GM21717 (cell line): ENCODE results near the gene ELL.

Source experiments
- ATAC-seq: cut with Tn5 transposase; IDR thresholded peaks from one replicate; pipeline ENCODE4 v1.9.1; 2021; ENCODE audit warnings: mild to moderate bottlenecking, moderate library complexity; ENCODE audit not compliant: unreplicated experiment

The ELL gene

DNA sequence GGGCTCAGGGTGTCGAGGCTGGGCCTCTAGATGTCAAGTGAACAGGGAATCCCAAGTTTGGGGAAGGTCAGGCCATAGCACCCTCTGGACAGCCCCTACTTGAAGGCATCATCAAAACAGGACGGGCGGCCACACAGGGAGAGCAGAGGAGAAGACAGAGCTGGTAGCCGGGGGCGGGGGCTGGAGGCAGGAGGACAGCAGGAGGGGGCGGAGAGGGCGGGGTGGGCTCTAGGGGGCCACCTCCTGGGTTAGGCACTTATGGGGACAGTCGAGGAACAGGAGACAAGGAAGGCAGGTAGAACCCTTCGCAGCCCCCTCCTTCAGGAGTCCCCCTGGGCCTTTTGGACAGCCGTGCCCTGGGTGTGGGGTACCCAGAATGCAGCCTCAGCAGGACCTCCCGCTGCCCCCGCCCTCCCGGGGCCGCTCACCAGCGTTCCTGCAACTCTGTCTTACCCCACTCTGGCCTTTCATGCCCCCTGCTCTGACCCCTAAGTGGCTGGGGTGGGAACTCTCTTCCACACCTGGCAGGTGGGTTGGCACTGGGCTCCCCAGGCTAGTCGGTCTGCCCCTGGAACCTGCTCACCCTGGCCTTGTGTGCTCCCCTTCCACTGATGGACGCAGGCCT lies 96.9 kb downstream of the ELL start:
- ATAC-seq, result no peak

DNA sequence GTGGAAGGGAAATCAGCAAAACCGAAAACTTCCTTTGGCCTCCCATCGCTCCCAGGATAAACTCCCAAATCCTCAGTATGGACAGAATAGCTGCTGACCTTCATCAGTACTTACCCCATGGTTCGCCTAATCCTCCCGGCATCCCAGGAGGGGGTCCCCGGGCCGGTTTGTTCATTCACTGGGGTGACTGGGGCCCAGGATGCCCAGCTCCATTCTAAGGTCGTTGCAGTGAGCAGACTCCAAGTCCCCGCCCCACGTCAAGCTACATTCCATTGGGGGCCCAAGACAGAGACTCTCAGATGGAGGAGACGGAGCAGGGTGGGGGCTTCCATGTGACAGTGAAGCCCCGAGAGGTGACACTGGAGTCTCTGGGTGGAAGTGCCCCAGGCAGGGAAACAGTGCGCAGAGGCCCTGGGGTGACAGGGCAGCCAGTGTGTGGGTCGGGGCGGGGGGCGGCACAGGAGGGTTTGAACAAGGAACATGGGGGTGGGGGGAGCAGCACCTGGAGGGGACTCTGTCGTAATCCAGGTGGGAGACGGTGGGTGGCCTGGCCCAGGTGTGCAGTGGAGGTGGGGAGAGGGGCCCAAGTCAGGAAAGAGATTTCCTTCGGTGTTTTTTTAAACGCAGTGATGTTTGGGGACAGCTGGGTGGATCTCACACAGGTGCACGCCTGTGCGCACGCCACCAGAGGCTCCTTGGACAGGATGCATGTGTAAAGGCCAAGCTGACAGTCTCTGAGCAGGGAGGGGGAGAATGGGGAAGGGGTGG lies 97.6 kb downstream of the ELL start:
- ATAC-seq, result no peak

GRCh38 chr19:18423258-18424020 lies 98.4 kb downstream of the ELL start:
- no peak for ATAC-seq

DNA sequence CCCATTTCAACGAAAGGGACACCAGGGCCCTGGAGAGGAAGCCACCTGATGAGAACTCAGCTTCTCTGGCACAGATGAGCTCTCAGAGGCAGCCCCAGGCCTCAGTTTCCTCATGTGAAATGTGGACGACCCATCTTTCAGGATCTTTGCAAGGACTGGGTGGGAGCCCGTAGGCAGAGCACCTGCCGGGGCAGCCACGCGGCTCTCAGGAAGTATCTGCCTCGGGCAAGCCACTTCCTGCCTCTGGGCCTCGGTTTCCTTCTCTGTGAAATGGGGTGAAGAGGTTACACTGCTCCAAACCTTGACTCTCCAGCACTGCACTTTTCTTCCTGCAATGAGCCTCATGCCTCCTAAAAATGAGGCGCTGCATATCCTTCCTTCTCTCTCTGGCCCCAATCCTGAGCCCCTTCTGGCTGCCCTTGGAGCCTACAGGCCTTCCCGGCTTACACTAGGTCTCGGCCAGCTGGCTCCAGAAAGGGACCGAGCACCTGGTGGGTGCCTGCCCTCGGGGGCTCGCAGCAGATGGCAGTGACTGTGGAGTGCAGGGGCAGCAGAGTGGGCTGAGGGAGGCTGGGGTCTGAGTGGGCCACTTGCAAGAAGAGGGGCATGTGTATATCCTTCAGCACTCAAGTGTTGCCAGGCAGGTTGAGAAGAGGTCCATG lies 99.2 kb downstream of the ELL start:
- ATAC-seq, result no peak

DNA sequence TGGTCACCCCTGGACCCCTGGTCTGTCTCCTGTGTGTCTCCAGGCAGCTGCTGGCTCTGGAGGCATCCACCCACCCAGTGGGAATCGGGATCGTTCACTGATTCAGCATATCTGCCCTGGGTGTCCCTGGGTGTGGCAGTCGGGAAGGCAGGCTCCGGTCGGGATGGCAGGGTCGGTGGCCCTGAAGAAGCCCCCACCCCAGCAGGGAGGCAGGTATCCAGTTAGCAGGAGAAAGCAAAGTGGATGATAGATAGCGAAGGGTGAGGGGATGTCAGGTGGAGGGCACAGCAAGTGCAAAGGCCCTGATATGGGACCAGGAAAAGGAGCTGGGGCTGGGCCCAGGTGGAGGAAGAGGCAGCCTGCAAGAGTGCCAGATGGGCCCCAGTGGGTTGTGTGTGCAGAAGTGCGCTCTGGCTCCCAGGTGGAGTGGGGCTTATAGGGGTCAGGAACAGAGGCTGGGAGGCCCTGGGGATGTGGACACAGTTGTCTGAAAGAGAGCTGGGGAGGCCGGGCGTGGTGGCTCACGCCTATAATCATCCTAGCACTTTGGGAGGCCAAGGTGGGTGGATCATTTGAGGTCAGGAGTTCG lies 100.4 kb downstream of the ELL start:
- no peak for ATAC-seq

GRCh38 chr19:18420930-18421329 lies 100.9 kb downstream of the ELL start:
- ATAC-seq, result no peak

DNA sequence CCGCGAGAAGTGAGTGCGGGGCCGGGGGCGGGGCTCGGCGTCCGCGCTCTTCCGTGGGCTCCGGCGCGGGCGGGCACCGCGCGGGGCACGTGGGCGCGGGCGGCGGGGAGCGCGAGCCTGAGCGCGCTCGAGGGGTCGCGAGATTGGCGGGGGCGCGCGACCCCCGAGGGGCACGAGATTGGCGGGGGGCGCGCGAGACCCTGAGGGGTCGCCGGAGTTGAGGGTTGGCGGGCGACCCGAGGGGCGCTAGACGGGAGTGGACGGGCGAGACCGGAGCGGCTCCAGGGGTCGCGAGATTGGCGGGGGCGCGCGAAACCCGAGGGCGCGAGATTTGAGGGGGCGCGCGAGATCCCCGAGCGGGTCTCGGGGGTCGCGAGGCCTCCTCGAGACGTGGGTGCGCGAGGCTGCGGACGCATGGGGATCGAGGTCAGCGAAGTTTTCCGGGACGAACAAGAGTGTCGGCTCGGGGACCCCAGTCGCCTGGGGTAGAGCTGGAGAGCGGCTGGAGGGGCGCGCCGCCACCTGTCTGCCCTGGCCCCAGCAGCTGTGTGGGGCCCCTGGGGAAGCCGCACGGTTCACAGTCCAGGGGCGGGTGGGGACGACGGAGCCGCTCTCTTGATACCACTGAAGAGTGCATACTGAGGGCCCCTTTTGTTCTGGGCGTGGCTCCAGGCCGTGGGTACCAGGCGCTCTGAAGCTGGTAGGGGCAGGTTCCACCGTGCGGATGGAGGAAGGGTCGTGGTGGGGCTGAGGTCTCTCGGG lies 102.0 kb downstream of the ELL start:
- ATAC-seq, result no peak

DNA sequence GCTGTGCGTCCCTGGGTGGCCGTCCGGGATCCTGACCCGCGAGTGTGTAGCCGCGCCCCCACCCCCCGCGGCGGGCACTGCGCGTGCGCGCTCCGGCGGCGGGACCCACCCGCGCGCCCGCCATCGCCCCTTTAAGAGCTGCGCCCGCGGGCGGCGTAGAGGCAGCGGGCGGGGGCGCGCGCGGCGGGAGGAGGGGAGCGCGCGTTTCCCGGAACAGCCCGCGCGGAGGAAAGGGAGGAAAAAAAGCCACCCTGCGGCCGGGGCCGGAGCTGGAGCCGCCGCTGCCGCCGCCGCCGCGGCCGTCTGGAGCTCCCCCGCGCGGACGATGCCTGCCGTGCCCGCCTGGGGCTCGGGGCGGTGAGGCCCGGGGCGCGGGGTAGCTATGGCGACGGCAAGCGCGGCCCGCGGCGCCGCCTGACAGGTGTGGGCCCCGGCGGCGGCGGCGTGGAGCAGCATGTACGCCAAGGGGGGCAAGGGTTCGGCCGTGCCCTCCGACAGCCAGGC lies 102.6 kb downstream of the ELL start, which contains the start of gene SSBP4:
TSS of gene SSBP4 (plus strand) at position 204 of the 504 bp plus-strand sequence. CDS start at position 455, 251 bp downstream.
- ATAC-seq, result no peak

DNA sequence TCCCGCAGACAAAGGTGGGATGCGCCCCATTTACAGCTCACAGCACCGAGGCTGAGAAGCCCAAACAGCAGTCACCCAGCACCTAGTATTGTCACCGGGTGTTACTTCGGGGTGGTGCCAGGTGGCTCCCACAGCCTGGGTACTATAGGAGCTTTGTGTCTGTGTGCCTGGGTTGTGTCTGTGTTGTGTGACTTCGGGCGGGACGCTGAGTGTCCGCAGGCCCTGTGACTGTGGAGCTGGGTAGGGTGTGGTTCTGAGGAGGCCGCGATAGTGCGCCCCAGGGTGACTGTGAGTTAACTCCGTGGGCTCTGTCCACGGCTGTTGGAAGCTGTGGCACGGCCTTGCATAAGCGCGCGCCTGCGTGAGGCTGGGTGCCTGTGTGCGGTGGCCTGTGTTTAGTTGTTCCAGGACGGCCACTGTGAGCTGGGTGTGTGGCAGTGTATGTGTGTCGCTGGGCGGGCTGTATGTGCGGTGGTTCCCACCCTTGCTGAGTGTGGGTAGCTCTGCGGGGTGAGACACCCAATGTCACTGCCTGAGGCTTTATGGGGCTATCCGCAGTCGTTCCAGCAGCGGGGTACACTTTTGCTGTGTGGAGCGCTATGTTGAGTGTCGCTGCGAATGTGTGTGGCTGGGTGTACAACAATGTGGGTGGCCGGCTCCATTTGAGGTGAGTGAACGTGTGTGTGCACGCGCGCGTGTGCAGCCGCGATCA lies 103.2 kb downstream of the ELL start:
- no peak for ATAC-seq

DNA sequence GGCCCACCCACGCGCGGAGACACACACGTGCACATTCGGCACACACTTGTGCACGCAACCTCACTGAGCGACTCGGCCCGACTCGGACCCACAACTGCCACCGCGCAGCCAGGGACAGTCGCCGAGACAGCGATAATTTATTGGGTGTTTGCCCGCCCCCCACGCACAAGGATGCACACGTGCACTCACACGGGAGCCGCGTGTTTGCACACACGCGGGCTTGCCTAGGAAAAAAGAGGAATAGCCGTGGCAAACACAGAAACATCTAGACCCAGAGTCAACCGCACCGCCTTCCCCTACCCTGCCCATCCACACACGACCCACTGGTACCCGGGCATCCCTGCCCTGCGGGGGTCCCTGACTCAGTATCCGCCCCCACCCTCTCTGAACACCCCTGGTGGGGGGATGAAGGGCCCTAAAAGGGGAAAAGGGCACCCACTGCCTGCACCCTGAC lies 103.8 kb downstream of the ELL start:
- ATAC-seq, result no peak

GRCh38 chr19:18417250-18418028 lies 104.4 kb downstream of the ELL start:
- no peak for ATAC-seq

DNA sequence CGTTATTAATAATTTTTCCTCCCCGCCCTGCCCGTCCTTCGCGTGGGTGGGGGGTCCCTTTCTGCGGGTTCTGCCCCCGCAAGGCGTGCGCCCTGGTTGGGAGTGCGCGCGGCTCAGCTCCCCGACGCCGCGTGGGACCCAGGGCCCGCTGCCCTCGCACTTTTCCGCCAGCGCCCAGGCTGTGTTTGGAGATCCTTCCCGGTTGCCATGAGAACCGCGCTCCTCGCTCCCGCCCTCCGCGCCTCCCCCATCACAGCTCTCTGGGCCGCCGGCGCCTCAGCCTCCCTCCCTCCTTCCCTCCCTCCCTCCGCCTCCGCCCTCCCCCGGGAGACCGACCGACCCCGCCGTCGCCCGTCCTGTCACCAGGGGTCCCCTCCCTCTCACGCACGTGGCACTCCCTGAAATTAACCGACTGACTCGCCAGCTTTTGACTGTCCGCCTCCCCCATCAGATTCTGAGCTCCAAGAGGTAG lies 105.1 kb downstream of the ELL start:
- ATAC-seq, result no peak

DNA sequence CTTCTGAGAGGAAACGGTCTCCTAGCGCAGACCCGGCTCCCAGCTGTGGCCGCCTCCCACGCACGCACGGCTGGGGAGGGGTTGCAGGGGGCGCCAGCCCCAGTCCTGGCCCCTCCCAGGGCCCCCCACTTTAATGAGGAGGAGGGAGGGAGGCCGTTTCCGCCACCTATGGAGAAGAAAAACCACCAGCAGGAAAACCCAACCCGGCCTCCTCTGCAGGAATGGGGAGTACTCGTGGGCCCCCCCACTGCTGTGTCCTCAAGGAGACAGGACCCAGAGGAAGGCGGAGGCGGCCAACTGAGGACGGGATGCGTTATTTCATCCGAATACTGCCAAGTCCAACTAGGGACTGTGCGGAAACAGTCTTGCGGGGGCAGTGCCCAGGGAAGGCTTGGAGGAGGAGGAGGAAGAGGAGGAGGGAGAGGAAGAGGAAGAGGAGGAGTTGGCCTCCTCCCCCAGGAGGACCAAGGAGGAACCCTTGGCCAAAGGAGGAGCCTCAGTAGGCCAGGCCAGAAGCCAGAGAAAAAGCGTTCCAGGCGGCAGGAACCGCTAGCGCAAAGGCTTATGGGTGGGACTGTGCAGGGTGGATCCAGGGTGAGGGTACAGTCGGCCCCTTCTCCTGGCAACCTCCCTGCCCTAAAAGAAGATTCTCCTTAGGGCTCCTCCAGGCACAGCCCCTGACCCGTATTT lies 106.5 kb downstream of the ELL start:
- no peak for ATAC-seq

DNA sequence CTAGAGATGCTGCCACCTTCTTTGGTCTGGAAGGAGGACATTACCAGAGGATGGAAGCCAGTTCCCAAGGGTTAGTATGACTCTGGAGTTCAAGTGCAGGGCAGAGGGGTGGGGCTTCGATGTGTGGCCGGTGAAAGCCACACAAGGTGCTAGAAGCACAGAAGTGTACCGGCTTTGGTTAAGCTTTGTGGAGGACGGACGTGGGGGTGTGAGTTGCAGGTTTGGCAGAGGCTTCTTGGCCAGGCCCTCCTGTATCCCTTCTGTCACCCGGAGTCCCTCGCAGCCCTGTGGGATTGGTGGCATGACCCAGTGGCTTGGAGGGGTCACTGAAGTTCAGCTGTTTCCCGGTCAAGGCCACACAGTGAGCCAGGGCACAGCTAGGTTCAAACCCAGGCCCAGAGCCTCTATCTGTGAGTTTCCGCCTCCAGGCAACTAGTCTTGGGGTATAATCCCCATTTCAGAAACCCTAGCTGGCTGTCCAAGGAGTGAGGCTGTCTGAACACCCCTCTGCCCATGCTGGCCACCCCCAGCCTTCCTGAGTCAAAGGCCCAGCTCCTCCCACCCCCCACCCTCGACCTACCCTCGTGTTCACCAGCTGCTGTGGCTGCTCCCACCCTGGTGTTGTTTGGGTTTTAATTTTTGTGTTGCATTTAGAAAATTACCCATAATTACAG lies 107.2 kb downstream of the ELL start:
- no peak for ATAC-seq

- no peak for ATAC-seq
These were observed 109.1 kb downstream of the ELL start for GRCh38 chr19:18412610-18413239.

- ATAC-seq, result no peak
These were observed 113.8 kb downstream of the ELL start for GRCh38 chr19:18408053-18408476.

DNA sequence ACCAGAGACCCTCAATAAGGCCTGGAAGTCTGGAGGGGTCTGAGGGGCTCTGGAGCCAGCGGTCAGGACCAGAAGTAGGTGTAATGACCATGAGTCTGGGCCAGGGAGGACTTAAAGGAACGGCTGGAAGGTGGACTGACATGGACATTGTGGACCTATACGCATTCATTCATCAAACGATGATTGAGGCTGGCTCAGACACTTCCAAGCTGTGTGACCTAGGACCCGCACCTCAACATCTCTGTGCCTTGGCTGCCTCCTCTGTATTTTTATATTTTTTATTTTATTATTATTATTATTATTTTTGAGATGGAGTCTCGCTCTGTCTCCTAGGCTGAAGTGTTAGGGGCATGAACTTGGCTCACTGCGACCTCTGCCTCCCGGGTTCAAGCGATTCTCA lies 115.1 kb downstream of the ELL start:
- no peak for ATAC-seq
